GM19455 (cell line): ENCODE results near the gene RNASE11.
A peak's percentile ranks its signal among the peaks of the same experiment; 100 is the strongest.
"Not testable (repeated sequence)": the region's sequence is repeated elsewhere in the genome, so short reads cannot be mapped to it uniquely, and the experiment has no call there.

Experiments
- ATAC-seq: cut with Tn5 transposase; IDR thresholded peaks from one replicate; pipeline ENCODE4 v1.9.1; 2021; ENCODE audit not compliant: unreplicated experiment

The RNASE11 gene

DNA sequence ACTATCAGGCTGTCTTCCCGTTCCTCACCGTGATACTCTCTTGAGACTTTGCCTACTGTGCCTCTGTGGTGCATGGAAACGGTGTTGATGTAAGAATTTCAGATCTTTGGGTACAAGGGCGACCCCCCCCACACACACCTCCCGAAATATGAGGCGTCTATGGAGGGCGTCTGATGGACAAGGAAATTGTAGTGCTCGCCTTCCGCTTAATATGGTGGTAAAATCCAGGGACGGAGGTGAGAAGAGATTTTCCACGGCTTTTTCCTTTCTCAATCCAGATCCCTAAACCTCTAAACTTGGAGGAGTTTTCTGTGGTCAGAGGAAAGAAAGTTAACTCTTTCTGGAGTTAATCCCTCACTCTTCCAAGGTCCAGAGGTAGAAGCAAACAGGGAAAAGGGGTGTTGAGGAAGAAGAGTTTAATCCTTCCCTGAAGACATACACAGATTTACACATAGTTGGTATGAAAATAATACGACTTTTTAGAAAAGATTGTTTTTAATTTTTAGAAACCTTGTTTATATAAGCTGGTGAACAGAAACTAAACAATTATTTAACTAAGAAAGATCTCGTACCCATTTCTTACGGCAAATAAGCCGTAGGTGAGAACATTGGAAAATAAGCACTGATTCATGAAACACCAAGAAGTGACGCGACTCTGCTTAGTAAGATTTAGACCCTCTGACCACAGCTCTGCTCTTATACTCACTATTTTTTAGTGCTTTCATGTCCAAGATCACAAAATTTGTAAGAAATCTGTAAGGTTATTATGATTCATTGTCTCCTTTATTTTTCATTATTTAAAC is 26.4 kb upstream of the RNASE11 start:
- ATAC-seq = peak; percentile 4

DNA sequence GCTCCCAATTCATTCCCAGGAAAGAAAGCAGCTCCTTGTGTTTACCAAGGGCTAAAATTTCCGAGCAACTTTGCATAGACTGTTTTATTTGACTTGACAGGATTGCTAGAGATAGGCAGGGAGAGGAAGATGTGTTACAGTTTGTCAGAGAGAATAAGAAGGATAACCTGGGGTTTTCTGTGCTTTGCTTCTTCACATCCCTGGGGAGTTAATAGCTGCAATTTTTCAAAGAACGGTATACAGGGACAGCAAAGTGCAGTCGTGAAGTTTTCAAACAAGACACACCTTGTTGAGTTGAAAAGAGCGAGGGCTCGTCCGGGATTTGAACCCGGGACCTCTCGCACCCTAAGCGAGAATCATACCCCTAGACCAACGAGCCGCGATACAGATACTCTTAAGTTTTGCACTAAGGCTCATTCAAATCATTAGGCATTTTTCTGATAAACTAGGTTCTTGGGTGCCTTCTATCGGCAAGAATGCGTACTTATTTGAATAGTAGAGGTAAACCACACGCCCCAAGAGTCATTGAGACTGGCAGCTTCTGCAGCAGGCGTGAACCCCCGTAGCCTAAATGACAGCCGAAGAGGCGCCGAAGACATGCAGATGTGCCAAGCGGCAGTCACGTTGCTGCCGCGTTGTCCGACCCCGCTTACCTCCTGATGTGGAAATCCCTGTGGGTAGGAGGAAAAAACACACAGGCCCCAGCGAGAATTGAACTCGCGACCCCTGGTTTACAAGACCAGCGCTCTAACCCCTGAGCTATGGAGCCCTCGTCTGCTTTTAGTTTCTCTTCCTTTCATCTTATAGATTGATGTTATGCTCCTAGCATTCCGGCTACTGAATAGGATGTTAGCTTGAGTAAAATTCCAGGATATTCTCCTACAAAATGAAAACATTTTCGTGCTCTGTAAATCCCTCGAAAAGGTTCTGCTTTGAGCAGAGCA is 25.6 kb upstream of the RNASE11 start:
- peak; percentile 68 for ATAC-seq

DNA sequence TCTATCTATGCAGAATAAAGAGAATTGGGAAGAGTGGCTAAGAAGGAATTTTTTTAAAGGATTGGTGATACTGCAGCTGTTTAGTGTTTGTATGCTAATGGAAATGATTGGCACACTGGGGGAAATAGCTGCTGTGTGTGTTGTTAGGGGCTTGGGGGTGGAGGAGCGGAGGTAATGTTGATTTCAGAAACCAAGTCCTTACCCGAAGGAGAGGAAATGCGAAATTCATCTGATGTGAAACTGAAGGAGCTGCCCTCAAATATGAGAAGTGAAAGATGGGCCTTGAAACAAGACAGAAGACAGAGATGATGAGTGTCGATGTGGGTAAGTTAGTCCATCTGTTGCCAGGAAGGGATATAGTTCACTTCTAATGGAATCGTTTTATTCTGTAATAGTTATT is 24.6 kb upstream of the RNASE11 start:
- no peak for ATAC-seq

DNA sequence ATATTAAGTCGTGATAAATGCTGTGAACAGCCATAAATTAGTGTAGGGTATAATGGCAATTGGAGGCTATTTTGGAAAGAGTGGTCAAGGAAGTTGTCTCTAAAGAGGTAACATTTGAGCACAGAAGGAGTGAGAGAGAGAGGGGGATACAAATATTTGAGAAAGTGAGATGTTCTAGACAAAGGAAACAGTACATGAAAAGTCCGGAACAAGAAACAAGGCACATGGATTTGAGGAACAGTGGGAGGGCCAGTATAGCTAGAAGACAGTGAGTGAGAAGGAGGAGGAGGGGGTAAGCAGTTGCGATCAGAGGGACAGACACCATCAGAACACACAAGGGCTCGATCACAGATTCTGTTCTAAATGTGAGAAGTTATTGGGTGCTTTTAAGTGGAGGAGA is 23.5 kb upstream of the RNASE11 start:
- ATAC-seq = no peak

DNA sequence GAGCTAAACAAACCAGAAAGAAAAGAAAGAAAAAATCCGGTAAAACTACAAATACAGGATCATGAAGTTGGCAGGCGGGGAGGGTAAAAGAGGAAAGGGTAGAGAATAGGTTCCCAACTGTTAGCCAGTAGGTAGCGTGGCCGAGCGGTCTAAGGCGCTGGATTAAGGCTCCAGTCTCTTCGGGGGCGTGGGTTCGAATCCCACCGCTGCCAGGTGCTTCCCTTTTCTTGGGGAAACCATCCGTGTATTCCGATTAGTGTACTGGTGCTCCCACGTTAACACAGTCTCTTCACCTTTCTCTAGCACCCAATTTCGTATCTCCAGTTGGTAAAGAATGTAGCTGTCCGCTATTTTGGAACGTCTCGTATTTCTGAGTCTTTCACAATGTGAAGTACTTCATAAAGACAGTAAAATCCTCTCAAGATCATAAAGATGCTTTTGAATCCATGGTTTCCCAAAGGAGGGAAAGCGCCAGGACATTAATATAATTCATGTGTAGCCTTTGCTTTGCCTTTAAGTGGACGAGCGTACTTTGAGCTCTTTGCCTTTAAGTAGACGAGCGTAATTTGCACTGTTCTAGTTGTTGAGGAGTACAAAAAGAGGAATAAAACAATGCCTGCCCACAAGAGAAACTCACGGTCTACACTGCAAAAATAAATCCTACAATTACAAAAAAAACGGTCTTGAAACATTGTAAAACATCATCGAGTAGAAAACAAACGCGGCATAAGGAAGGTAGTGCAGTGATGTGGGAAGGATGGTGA is 22.4 kb upstream of the RNASE11 start:
- no peak for ATAC-seq

DNA sequence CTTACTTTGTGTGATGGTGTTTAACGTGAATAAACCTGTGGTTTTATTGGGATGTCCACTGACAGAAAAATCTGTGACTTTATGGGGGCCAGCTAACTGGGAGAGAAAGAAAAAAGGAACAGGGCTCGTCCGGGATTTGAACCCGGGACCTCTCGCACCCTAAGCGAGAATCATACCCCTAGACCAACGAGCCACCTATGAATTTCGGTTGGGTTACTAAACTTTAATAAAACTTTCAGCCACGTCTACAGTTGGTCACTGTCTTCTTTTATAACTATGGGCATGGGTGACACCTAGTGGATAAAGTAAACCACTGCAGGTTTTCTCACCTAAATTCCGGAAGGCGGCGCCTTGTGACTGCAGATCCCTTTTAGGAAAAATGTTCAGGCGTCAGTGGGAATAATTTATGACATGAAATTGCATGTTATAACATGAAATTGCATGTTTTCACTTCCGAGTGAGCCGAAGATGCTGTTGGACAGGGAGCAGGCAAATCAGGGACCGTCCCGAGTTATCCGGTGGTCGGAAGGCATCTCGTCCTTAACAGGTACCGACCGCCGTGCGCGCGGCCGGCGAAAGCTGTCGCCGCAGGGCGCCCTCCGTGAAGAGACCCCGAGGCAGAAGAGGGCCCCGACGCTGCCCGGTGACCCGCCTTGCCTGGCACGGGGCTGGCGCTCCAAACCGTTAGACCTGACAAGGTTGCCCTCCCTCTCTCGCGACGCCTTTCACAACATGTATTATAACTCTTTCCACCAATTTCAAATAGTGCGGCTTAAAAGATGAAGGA is 21.6 kb upstream of the RNASE11 start:
- no peak for ATAC-seq

DNA sequence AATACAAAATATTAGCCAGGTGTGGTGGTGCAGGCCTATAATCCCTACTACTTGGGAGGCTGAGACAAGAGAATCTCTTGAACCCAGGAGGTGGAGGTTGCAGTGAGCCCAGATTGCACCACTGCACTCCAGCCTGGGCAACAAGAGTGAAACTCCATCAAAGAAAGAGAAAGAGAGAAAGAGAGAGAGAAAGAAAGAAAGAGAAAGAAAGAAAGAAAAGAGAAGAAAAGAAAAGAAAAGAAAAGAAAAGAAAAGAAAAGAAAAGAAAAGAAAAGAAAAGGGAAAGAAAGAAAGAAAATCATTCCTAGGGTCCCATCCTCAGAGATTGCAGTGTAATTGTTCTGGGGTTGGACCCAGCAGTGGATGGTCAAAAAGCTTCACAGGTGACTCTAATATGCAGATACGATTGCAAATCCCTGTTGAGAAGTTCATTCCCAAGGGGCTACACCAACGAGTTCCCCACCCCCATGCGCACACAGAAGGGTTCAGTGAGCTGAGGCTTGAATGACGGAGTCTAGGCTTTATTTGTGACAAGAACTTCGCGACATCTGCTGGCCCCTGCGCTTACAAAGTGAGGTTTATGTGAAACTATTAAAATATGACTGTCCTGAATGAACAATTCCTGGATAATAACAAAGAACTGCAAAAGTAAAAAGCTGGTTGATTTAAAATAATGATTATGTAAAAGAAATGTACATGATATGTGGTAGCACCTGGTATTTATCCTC is 20.7 kb upstream of the RNASE11 start:
- no peak for ATAC-seq

DNA sequence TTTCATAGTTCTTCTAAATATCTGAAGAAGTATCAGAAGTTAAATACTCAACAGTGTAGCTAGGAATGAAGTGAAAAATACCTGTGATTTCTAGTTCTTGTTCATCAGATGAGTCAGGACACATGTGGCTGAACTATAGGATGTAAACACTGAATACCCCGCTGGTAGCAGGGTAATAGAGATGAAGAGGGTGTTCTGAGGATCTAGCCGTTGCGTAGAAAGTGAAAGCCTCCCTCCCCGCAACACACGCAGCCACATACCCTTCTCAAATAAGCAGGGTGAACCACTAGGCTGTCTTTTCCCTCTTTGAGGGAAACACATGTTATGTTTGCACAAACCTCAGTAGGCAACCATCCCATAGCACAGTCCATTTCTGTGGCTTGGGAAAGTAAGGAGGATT is 19.8 kb upstream of the RNASE11 start:
- no peak for ATAC-seq

DNA sequence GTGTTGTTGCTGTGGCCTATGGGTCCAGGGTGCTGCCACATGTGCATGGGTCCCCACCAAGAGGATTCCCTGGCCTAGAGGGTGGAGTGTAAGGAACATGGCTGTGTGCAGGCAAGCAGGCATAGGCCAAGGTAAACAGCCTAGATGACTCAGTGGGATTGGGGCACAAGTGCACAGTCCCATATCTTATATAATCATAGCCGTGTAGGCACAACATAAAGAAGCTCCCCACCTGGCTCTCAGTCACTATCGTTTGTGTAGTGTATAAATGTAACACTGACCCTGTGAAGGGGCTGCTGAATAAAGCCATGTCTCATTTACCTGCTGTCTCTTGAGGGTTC is 19.1 kb upstream of the RNASE11 start:
- ATAC-seq = no peak

DNA sequence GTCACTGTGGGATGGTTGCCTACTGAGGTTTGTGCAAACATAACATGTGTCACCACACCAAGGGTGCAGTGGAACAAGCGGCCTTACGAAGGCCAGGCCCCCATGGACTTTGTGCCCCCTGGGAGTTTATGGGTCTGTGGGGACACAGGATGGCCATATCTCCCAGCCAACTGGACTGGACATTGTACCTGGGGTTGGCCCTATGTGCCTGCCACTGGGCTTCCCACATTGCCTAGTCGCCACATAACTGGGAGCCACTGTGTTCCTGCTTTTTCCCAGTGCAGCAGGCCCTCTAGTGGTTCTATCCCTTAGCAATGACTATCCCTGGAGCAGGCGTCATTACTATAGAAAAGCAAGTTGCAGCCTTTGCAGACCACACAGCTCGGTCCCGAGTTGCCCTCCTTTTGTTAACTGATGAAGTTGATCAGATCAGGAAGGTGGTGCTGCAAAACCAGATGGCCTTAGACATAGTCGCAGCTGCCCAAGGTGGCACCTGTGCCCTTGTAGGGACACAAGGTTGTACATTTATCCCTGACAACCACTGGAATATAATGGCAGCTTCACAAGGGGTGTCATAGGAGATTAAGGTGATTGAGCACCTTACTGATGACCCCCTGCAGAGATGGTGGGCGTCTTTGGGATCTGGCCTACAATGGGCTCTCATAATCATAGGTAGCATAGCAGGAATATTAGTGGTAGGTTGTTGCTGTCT is 18.5 kb upstream of the RNASE11 start:
- ATAC-seq = no peak

DNA sequence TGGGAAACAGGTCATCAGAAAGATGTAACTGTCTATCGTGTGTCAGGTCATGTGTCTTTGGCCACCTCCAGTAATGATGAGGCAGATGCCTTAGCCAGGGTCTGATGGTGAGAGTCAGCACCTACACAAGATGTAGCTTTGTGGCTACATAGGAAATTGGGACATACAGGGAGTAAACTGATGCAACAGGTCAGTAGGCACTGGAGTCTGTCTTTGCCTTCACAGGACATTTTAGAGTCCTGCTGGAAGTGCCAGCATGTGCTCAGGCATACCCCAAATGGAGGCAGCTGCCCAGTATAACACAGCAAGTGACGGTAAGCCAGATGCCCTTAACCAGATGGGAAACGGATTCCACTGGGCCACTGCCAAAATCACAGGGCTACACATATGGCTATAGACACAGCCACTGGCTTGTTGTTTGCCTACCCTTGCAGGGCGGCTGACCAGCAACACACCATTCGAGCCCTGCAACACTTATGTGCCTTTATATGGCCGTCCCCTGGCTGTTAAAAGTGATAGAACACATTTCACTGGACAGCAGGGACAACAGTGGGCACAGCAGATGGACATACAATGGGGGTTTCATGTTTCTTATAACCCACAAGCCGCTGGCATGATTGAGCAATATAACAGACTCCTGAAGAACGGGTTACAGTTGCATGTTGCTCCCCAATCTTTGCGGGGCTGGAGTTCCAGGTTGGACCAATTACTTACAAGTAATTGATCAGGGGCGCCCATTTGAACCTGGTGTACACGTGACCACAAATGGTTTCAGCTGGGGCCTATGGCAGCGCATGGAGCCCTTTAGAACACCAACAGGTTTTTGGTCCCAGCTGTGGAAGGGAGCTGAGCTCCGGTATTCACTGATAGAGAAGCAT is 16.3 kb upstream of the RNASE11 start:
- no peak for ATAC-seq

DNA sequence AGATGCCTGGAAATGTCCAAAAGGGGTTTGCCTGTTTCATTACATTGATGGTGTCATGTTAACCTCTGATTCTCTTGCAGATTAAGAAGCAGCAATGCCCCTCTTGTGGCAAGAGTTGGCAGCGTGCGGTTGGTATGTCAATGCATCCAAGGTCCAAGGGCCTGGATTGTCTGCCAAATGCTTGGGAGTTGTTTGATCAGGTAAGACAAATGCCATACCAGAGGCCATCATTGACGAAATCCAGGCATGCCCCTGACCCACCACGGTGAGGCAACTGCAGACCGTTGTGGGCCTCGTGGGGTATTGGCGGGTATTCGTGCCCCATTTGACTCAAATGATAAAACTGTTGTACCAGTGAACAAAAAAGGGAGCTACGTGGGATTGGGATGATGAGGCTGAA is 14.8 kb upstream of the RNASE11 start:
- ATAC-seq = no peak

DNA sequence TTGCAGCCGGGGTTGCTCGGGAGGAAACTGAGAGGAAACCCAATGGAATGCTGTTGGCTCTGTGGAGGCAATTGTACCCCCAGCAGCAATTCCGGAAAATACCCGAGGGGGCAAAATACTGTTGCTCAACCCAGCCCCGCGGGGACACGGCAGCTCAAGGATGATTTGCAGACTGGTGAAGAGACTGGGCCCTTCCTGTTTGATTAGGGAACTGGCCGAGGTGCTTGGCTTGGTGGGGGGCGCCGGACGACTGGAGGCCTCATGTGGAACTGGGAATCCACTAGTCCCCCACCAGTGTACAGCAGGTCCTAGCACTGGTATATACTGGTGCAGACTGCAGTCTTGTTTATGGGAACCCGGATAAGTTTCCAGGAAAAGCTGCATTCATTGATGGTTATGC is 13.7 kb upstream of the RNASE11 start:
- ATAC-seq = no peak

DNA sequence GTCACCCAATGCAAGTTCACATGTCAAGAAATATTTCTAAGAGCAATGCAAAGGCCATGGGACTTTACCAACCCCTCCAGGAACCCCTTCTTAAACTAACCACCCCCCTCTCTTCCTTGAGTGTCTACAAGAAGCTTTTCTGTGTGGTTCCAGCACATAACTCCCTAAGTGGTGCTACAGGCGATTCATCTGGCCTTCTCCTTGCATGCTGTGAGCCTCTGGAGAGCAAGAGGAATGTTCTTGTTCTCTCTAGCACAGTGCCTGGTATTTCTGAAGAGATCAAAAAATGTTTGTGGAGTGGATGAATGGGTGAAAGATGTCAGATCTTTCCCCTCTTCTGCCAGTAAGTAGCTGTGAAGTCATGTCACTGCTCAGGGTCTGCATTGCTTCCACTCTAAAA is 9.3 kb upstream of the RNASE11 start:
- ATAC-seq = no peak

DNA sequence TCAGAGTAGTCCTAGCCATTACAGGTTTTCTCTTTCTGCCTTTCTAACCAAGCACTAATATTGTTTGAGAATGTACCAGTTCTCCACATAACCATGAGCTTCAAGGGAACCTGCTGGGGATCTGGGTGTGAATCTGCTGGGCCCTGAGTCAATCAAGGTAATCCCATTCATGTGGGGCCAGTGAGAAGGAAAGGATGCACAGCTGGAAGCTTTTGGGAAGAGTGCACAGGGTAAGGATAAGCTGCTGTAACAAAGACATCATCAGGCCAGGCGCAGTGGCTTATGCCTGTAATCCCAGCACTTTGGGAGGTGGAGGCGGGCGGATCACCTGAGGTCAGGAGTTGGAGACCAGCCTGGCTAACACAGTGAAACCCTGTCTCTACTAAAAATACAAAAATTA is 7.9 kb upstream of the RNASE11 start:
- ATAC-seq = not testable (repeated sequence)

DNA sequence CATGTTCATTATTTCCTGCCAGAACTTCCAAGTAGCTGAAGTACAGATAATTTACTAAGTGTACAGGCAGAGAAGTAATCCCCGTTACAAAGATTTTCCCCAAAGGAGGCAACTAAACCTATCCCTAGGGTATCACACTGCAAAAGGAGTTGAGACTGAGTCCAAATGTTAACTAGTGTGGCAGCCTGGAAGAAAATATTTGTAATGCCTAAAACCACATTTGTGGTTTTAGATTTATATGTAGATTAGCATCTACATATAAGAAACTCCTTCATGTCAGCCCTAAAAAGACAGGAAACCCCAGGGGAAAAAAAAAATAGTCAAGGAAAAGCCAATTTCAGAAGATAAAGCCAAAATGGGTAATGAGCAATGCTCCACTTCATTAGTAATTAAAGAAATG is 4.8 kb upstream of the RNASE11 start:
- ATAC-seq = no peak

DNA sequence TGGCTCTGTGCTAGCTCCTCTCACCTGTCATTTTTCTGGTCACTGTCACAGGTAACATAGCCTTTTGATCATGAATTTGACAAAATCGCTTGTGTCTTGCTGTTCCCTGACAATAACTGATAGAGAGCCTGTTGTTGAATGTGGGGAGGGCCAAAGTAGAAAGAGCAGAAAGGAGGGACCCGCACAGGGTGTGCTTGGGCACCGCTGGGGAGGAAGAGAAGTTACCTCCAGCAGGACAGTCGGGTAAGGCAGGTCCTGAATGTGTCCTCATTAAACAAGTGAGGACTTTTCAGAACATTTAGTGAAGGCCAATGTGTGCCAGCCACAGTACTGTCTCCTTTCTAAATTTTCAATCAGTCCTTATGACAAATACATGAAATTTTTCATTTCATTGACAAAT is 3.4 kb upstream of the RNASE11 start, which contains the start of gene RNASE12:
Gene RNASE12, minus strand, starts transcription at position 142 of the 400 bp plus-strand sequence. CDS start 653 bp downstream, outside the sequence.
- no peak for ATAC-seq

DNA sequence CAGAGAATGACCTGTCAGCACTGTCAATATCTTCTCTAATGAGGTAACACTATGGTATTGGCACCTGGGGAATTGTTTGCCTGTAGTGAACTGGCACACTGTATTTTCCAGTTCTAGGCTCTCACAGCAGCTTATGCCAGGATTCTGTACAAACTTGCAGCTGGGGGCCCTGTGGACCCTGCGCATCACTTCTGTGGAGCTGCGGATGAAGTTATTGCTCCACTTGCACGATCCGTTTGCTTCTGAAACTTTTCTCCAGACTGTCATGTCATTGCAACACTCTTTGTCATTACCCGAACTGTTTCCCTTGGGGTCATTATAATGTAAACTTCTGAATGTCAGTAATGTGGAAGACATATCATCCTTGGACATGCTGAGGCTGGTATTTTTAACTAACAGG is 3.9 kb downstream of the RNASE11 start:
- no peak for ATAC-seq
